Measurements from ENCODE around the gene PPP1R9A.

DNA sequence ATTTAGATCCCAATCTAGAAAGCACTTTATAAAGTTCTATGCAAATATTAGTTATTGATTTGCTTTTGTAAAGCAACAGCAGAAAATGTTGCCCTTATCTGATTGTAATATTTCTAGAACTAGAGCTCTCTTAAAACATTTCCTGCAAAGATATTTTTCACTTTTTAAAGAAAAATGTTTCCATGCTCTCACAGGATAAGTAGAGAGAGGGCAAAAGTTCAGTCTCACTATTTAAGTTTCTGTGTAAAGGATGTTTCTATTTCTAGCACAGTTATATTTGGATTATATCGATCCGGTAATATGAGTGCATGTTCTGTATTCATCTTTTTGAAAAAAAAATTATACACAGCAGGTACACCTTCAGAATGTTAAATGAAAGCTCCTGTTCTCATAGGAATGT, 334.9 kb downstream of the PPP1R9A start:
- no peak for TF ChIP-seq TCF4 (CRISPR knock-in tag; IDR thresholded peaks at IDR 0.05; ENCODE audit: borderline replicate concordance)
- TF ChIP-seq ZFP3 (CRISPR knock-in tag; IDR thresholded peaks at IDR 0.05) = no peak
- no peak for TF ChIP-seq RARB (CRISPR knock-in tag; IDR thresholded peaks at IDR 0.05)
- no peak for TF ChIP-seq PATZ1 (CRISPR knock-in tag; IDR thresholded peaks at IDR 0.05; ENCODE audit: borderline replicate concordance)
- TF ChIP-seq PPARA (CRISPR knock-in tag; IDR thresholded peaks at IDR 0.05; ENCODE audit: borderline replicate concordance) = no peak
- TF ChIP-seq TOX (CRISPR knock-in tag; IDR thresholded peaks at IDR 0.05; ENCODE audit: borderline replicate concordance) = no peak
- no peak for TF ChIP-seq CSRNP3 (CRISPR knock-in tag; IDR thresholded peaks at IDR 0.05)

Measured in SK-N-SH treated with all-trans-retinoic acid at 6 μM for 48 hours (cell line).